MCF 10A (cell line): ENCODE measurements around the gene ROGDI. TPM values are rescaled to one million over a fixed set of nuclear protein-coding genes. Genes with fewer than 3 reads are reported as not detected.
A peak's percentile ranks its signal among the peaks of the same experiment; 100 is the strongest.

Experiments used
- BruUV-seq: library from RNA; stranded (reverse); fragments of 400-500 nt; replicated peaks from 2 replicates; lab custom pipeline; 2021; lab: Mats Ljungman, UMichigan
- CTCF ChIA-PET: fragments of 300-600 bp; sonication (Branson Sonifier 250); formaldehyde crosslinking; extraction: SDS; loops from one replicate; lab custom pipeline; 2021; ENCODE audit warnings: antibody characterized with exemption, inconsistent platforms; lab: Yijun Ruan, JAX
- POLR2A ChIA-PET: fragments of 300-600, 350-650 bp; sonication (Branson Sonifier 250); formaldehyde crosslinking; extraction: SDS; loops from one replicate; lab custom pipeline; 2020; ENCODE audit warnings: antibody characterized with exemption, inconsistent platforms; lab: Yijun Ruan, JAX
- DNase-seq: peaks from one replicate; pipeline ENCODE4 v3.0.0-alpha.2; 2018; ENCODE audit not compliant: unreplicated experiment
- H3K27ac Mint-ChIP-seq: one replicate; pipeline ENCODE4 v1.8.0; 2022; ENCODE audit warnings: mild to moderate bottlenecking, low read depth, mixed read lengths; ENCODE audit not compliant: unreplicated experiment
- H3K27me3 Mint-ChIP-seq: one replicate; pipeline ENCODE4 v1.8.0; 2022; ENCODE audit warnings: mixed read lengths; ENCODE audit not compliant: insufficient read depth, unreplicated experiment
- H3K36me3 Mint-ChIP-seq: one replicate; pipeline ENCODE4 v1.8.0; 2022; ENCODE audit warnings: mild to moderate bottlenecking, moderate library complexity, mixed read lengths; ENCODE audit not compliant: insufficient read depth, unreplicated experiment
- H3K4me1 Mint-ChIP-seq: one replicate; pipeline ENCODE4 v1.8.0; 2022; ENCODE audit warnings: mixed read lengths; ENCODE audit not compliant: insufficient read depth, unreplicated experiment
- H3K4me3 Mint-ChIP-seq: one replicate; pipeline ENCODE4 v1.8.0; 2022; ENCODE audit warnings: mild to moderate bottlenecking, moderate library complexity, mixed read lengths; ENCODE audit not compliant: unreplicated experiment
- H3K9me3 Mint-ChIP-seq: one replicate; pipeline ENCODE4 v1.8.0; 2022; ENCODE audit warnings: mixed read lengths; ENCODE audit not compliant: unreplicated experiment
- intact Hi-C: fragments of 100-400 bp; cut with micrococcal nuclease; formaldehyde crosslinking; loops from 2 replicates; pipeline ENCODE4 v1.14.1; 2022
- total RNA-seq: library from RNA; stranded (reverse); gene quantifications from 2 replicates; pipeline ENCODE4 v1.2.3, GENCODE V29; 2022
- TF ChIP-seq, protein P1 (sequence below): fragments of 200-600 bp; IDR thresholded peaks from one replicate; pipeline ENCODE4 v1.8.0; 2022; ENCODE audit warnings: antibody characterized with exemption, mild to moderate bottlenecking; ENCODE audit not compliant: unreplicated experiment

The ROGDI gene
- total RNA-seq, 1 experiment from 2014 or later: 5.9 TPM

DNA sequence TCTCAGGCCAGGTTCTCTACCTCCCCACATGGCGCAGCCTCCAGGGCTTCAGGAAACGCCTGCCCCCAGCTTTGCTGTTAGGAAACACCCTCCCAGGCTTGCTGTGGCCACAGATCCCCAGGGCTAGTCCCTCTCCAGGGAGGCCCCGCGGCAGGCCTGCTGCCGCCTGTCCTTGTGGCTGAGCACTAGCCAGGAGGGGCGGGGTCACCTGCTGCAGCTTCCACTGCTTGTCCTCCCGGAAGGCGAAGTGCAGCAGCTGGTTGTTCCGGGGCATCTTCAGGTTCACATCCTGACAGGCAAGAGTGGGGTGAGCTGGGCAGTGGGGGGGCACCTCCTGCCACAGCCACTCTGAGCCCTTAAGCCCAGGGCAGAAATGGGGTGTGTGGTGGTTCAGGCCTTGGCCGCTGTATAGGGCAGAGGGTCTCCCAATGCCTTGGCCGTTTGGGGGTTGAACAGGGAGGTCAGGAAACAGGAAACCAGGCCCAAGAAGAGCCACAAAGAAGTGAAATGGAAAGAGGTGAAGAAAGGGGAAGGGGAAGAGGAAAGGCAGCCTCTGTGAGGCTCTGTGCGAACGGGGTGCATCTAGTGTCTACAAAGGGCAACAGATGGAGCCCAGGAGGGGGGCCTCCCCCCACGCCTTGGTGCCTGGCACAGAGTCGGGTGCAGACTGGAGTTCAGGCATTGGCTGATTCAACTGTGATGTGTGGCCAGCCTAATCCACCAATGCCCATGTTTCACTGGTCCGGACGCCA is 2.0 kb downstream of the ROGDI start:
- no peaks in the 10 kb centered on the region for H3K27me3 Mint-ChIP-seq
- no peak for DNase-seq
- no TSS peak for BruUV-seq
- peaks cover 6% of the 10 kb centered on the region for H3K36me3 Mint-ChIP-seq
- peaks cover 6% of the 10 kb centered on the region for H3K4me1 Mint-ChIP-seq
- H3K9me3 Mint-ChIP-seq: no peaks in the 10 kb centered on the region
- POLR2A ChIA-PET: interaction anchor here (2.0 to 3.1 kb wide), 2 partner anchors 33 to 67 kb away, joined by 8 to 40 read pairs; partner anchors contain the start of genes ANKS3, DNAAF8 and ZNF500
- TF ChIP-seq, protein P1, sequence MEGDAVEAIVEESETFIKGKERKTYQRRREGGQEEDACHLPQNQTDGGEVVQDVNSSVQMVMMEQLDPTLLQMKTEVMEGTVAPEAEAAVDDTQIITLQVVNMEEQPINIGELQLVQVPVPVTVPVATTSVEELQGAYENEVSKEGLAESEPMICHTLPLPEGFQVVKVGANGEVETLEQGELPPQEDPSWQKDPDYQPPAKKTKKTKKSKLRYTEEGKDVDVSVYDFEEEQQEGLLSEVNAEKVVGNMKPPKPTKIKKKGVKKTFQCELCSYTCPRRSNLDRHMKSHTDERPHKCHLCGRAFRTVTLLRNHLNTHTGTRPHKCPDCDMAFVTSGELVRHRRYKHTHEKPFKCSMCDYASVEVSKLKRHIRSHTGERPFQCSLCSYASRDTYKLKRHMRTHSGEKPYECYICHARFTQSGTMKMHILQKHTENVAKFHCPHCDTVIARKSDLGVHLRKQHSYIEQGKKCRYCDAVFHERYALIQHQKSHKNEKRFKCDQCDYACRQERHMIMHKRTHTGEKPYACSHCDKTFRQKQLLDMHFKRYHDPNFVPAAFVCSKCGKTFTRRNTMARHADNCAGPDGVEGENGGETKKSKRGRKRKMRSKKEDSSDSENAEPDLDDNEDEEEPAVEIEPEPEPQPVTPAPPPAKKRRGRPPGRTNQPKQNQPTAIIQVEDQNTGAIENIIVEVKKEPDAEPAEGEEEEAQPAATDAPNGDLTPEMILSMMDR: no peak
- intact Hi-C loops: no loop called here
- H3K4me3 Mint-ChIP-seq: peak overlapping the region; percentile 51
- no peak overlapping the region for H3K27ac Mint-ChIP-seq
- CTCF ChIA-PET: interaction anchor here (1.3 kb wide), 1 partner anchor 155 kb away, joined by 5 read pairs; no protein-coding TSS in a partner anchor

DNA sequence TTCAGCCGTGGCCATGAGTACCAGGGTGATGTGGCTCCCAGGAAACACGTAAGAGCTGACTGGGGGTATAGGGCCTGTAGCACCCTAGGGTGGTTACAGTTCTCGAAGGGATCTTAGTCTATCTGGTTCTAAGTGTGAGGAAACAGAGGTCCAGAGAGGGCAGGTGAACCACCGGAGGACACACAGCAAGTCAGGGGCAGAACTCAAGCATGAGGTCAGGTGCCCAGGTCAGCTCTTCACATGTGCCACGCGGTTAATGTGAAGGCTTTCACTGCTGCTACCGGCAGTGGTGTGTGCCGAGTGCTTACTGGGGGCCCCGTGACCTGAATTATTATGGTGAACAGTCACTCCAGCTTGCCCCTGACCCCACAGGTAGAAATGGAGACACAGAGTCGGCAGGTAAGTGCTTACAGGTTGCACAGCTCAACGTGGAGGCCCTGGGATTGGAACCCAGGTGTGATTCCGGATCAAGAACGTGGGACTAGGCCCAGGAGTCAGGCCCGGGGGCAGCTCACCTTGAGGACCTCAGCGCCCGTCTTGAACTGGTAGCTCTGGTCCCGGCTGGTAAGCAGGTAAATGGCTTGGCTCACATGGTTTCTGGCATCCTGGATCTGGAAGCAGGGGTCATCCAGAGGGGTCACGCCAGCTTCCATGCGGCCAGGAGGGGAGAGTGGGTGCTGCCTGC is 3.1 kb downstream of the ROGDI start:
- Mint-ChIP-seq H3K36me3 (no peaks in the 10 kb centered on the region), H3K9me3 (no peaks in the 10 kb centered on the region), H3K27ac (no peak overlapping the region), H3K27me3 (no peaks in the 10 kb centered on the region), H3K4me1 (peaks cover 6% of the 10 kb centered on the region), H3K4me3 (no peak overlapping the region)
- no TSS peak for BruUV-seq
- no peak for DNase-seq
- ChIA-PET CTCF (interaction anchor here (1.0 to 1.3 kb wide), 2 partner anchors 12 to 156 kb away, joined by 5 read pairs; no protein-coding TSS in a partner anchor), POLR2A (interaction anchor here (0.6 to 2.0 kb wide), 2 partner anchors 39 to 65 kb away, joined by 3 to 8 read pairs; partner anchors contain the start of genes ANKS3 and DNAAF8)
- TF ChIP-seq, protein P1: no peak
- intact Hi-C loops: no loop called here

DNA sequence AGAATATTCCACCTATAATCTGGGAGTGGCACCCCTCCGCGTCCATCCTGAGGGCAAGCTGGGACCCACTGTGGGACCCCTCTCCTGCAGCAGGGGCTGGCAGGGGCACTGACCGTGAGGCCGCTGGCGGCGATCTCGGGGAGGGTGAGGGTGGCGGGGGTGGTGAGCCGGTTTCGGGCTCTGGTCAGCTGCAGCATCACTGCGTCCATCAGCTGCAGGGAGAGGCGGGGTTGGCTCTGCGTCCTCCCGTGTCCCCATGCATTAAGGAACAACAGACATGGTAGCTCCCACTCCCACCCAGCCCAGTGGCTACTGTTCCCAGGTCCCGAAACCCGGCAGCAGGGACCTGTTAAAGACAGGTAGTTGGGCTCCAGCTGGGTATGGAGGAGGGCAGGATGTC is 4.0 kb downstream of the ROGDI start:
- DNase-seq: no peak
- Mint-ChIP-seq H3K27me3 (no peaks in the 10 kb centered on the region), H3K36me3 (no peaks in the 10 kb centered on the region), H3K4me1 (peaks cover 6% of the 10 kb centered on the region), H3K4me3 (no peak overlapping the region), H3K27ac (no peak overlapping the region), H3K9me3 (no peaks in the 10 kb centered on the region)
- POLR2A ChIA-PET: interaction anchor here (0.6 kb wide), 1 partner anchor 67 kb away, joined by 4 read pairs; no protein-coding TSS in a partner anchor
- TF ChIP-seq, protein P1: no peak
- BruUV-seq: no TSS peak
- intact Hi-C loops: no loop called here
- CTCF ChIA-PET: no interaction called here

DNA sequence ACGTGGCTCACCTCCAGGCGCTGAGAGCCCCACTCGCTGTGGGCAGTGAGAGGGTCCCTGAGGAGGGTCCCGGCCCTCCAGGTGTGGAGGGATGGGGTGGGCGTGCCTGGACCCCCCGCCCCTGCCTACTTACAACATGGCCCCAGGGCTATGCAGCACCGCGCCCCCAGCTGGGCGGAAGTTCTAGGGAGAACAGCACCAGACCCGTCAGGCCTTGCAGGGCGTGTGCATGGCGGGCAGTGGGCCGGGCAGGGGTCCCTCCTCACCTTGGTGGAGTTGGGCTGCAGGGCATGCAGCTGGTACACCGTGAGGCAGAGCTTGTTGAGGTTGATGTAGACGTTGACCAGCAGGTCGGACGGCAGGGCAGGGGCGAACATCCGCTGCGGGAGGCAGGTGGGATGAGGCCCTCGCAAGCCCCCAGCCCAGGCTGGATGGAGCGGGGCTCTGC is 4.6 kb downstream of the ROGDI start:
- Mint-ChIP-seq H3K36me3 (no peaks in the 10 kb centered on the region), H3K4me3 (no peak overlapping the region), H3K27me3 (no peaks in the 10 kb centered on the region), H3K27ac (peak overlapping the region; percentile 35), H3K4me1 (peaks cover 6% of the 10 kb centered on the region), H3K9me3 (no peaks in the 10 kb centered on the region)
- ChIA-PET CTCF (interaction anchor here (0.6 to 0.7 kb wide), 2 partner anchors 9 to 997 kb away, joined by 3 read pairs; no protein-coding TSS in a partner anchor), POLR2A (interaction anchor here (1.5 kb wide), 1 partner anchor 30 kb away, joined by 4 read pairs; no protein-coding TSS in a partner anchor)
- DNase-seq: no peak
- TF ChIP-seq, protein P1: no peak
- no TSS peak for BruUV-seq
- intact Hi-C loops: no loop called here
